K562 (cell line): Measurements from ENCODE around the gene KPTN. TPM values are rescaled to one million over a fixed set of nuclear protein-coding genes. Genes with fewer than 3 reads are reported as not detected.

Experiments
- ARID2 ChIP-seq: fragments of 450-650 bp; IDR thresholded peaks from 2 replicates; pipeline ENCODE4 v1.6.1; 2017; ENCODE audit warnings: antibody characterized with exemption, mild to moderate bottlenecking
- ARID4B ChIP-seq: sonication (generic); formaldehyde crosslinking; IDR thresholded peaks from 2 replicates; pipeline ENCODE4 v1.8.0; 2022; ENCODE audit warnings: mild to moderate bottlenecking, missing genetic modification reagents
- CC2D1A ChIP-seq: fragments of 450-650 bp; IDR thresholded peaks from 2 replicates; pipeline ENCODE4 v1.6.1; 2017; ENCODE audit warnings: mild to moderate bottlenecking
- NCOA1 ChIP-seq: fragments of 450-650 bp; IDR thresholded peaks from 2 replicates; pipeline ENCODE4 v1.6.1; 2016; ENCODE audit warnings: low read depth
- PBX2 ChIP-seq, 2 experiments: IDR thresholded peaks in 1 of 2; conservative IDR thresholded peaks in 1 of 2; 2 replicates each; pipeline ENCODE4 v1.6.1; 2016; ENCODE audit warnings: low read depth in 2 of 2, mild to moderate bottlenecking in 1 of 2, missing compliant biosample characterization in 1 of 2, missing genetic modification characterization in 1 of 2, moderate library complexity in 1 of 2
- RB1 ChIP-seq: fragments of 450-650 bp; IDR thresholded peaks from 2 replicates; pipeline ENCODE4 v1.6.1; 2017; ENCODE audit warnings: low read depth, mild to moderate bottlenecking
- RREB1 ChIP-seq: fragments of 250-450 bp; sonication (Bioruptor Pico); IDR thresholded peaks from 2 replicates; pipeline ENCODE4 v1.4.0; 2020
- ZNF263 ChIP-seq: sonication (generic); formaldehyde crosslinking; IDR thresholded peaks from 2 replicates; pipeline ENCODE4 v1.8.0; 2022; ENCODE audit warnings: mild to moderate bottlenecking, missing genetic modification reagents, borderline replicate concordance
- ZNF584 ChIP-seq: fragments of 200-800 bp; sonication (Bioruptor generic); IDR thresholded peaks from 2 replicates; pipeline ENCODE4 v1.6.1; 2016; ENCODE audit warnings: low read depth, mild to moderate bottlenecking, missing genetic modification characterization, missing compliant biosample characterization
- ZNF655 ChIP-seq: fragments of 250-450 bp; sonication (Bioruptor Pico); IDR thresholded peaks from 2 replicates; pipeline ENCODE4 v1.5.0; 2021
- ZNF707 ChIP-seq: fragments of 250-450 bp; sonication (Bioruptor Pico); conservative IDR thresholded peaks from 2 replicates; pipeline ENCODE4 v1.8.0; 2022; ENCODE audit warnings: inconsistent platforms, mild to moderate bottlenecking, moderate library complexity
- polyA plus RNA-seq, 8 experiments: library from polyadenylated mRNA; depleted of rRNA in 4 of 8; stranded (reverse) in 5 of 8; unstranded in 3 of 8; fragments of >200 nt; fragmentation: Nextera tagmentation in 2 of 8; fragmentation: Illumina TruSeq in 1 of 8; extraction: Ambion mirVana in 2 of 8; extraction: Trizol in 1 of 8; gene quantifications; 2 replicates each; pipeline versions ENCODE4 v1.2.1 to v1.2.3, GENCODE V29; 2011 to 2014; ENCODE audit warnings: inconsistent platforms in 1 of 8, missing spikeins in 1 of 8
- total RNA-seq, 7 experiments: library from RNA; depleted of rRNA in 6 of 7; stranded (reverse); fragments of >200 nt in 6 of 7; fragmentation: Illumina TruSeq in 2 of 7; extraction: Trizol in 2 of 7; gene quantifications; 2 replicates each; pipeline versions ENCODE4 v1.2.1 to v1.2.3, GENCODE V29; 2011 to 2021; ENCODE audit warnings: low replicate concordance in 1 of 7

Gene KPTN
- total and polyA plus RNA-seq, 9 of the 15 experiments (the other 6 are each of a cell fraction or from before 2014, with no cell fraction given) = 0.56 to 18.2 (median 8.5) TPM

GRCh38 chr19:47483800-47484690 is at the start of gene KPTN (continued):
- TF ChIP-seq ARID4B (CRISPR knock-in tag) (peak; percentile 79), ZNF263 (CRISPR knock-in tag) (no peak), ZNF655 (CRISPR knock-in tag) (no peak), ZNF707 (CRISPR knock-in tag) (0 out of 2 replicates have a peak, but pooled peaks have one; percentile 6), RB1 (peak; percentile 87), PBX2 (CRISPR knock-in tag; IDR thresholded peaks at IDR 0.05; ENCODE audit: low read depth) (no peak), PBX2 (tag; conservative IDR thresholded peaks at IDR 0.05; ENCODE audit: low read depth) (no peak), ARID2 (no peak), CC2D1A (peak; percentile 66; the same call in 1 of the 2 replicates), ZNF584 (CRISPR knock-in tag) (no peak), NCOA1 (peak; percentile 8; the same call in 1 of the 2 replicates), RREB1 (no peak)
